Keratinocyte (primary cell): Measurements from ENCODE around the gene B3GNT8. TPM values are rescaled to one million over a fixed set of nuclear protein-coding genes. Genes with fewer than 3 reads are reported as not detected.

ENCODE experiments used
- DNase-seq: peaks from one replicate; pipeline ENCODE4 v3.0.0-alpha.2; 2011; ENCODE audit warnings: low read depth, missing footprints, low spot score
- FAIRE-seq: peaks from 2 replicates; lab custom pipeline; 2011; peaks lifted over from hg19 to GRCh38; lab: Jason Lieb, UNC
- H2AFZ ChIP-seq: 2 replicates; pipeline ENCODE4 v1.6.0; 2012; ENCODE audit warnings: low read length, control low read depth, inconsistent platforms; ENCODE audit not compliant: control insufficient read depth
- H3K27ac ChIP-seq: 2 replicates; pipeline ENCODE4 v1.5.1; 2011; ENCODE audit warnings: low read length; ENCODE audit not compliant: control insufficient read depth, insufficient read depth
- H3K27me3 ChIP-seq: 3 replicates; pipeline ENCODE4 v1.6.0; 2011; ENCODE audit warnings: low read length; ENCODE audit not compliant: control insufficient read depth, insufficient read depth; ENCODE audit errors: extremely low read depth
- H3K36me3 ChIP-seq, 2 experiments: 2 replicates in 1 of 2; 3 replicates in 1 of 2; pipeline ENCODE4 v1.5.1; 2011; ENCODE audit warnings: low read length in 2 of 2, mild to moderate bottlenecking in 1 of 2; ENCODE audit not compliant: control insufficient read depth in 2 of 2, insufficient read depth in 2 of 2; ENCODE audit errors: extremely low read depth in 1 of 2
- H3K4me1 ChIP-seq: 3 replicates; pipeline ENCODE4 v1.5.1; 2011; ENCODE audit warnings: low read length; ENCODE audit not compliant: control insufficient read depth, insufficient read depth; ENCODE audit errors: extremely low read depth
- H3K4me2 ChIP-seq: 3 replicates; pipeline ENCODE4 v1.6.0; 2011; ENCODE audit warnings: low read depth, low read length; ENCODE audit not compliant: control insufficient read depth, insufficient read depth; ENCODE audit errors: extremely low read depth
- H3K4me3 ChIP-seq, 3 experiments: fragments of 200-600 bp in 1 of 3; sonication (generic) in 1 of 3; 2 replicates in 2 of 3; 3 replicates in 1 of 3; pipeline ENCODE4 v1.5.1; 2011 to 2016; ENCODE audit warnings: low read length in 3 of 3, mild to moderate bottlenecking in 3 of 3, control low read depth in 2 of 3, inconsistent platforms in 1 of 3, low read depth in 1 of 3, mixed read lengths in 1 of 3, mixed run types in 1 of 3, moderate library complexity in 1 of 3; ENCODE audit not compliant: control insufficient read depth in 2 of 3, insufficient read depth in 2 of 3; ENCODE audit errors: extremely low read depth in 1 of 3
- H3K79me2 ChIP-seq: 2 replicates; pipeline ENCODE4 v1.6.0; 2012; ENCODE audit warnings: low read length; ENCODE audit not compliant: control insufficient read depth, insufficient read depth
- H3K9ac ChIP-seq: 3 replicates; pipeline ENCODE4 v1.6.0; 2011; ENCODE audit warnings: low read length; ENCODE audit not compliant: control insufficient read depth, insufficient read depth; ENCODE audit errors: extremely low read depth
- H3K9me1 ChIP-seq: 3 replicates; pipeline ENCODE4 v1.6.0; 2011; ENCODE audit warnings: low read length; ENCODE audit not compliant: control insufficient read depth, insufficient read depth; ENCODE audit errors: extremely low read depth
- H3K9me3 ChIP-seq: 2 replicates; pipeline ENCODE4 v1.5.1; 2012; ENCODE audit warnings: low read depth, low read length; ENCODE audit not compliant: control insufficient read depth
- H4K20me1 ChIP-seq: 3 replicates; pipeline ENCODE4 v1.6.0; 2011; ENCODE audit warnings: low read length; ENCODE audit not compliant: control insufficient read depth, insufficient read depth; ENCODE audit errors: extremely low read depth
- EZH2 ChIP-seq: IDR thresholded peaks from one replicate; pipeline ENCODE4 v1.6.1; 2012; ENCODE audit warnings: inconsistent platforms, mild to moderate bottlenecking, low read length, moderate library complexity
- dilution Hi-C: fragments of 300-500 bp; cut with MboI; formaldehyde crosslinking; loops from one replicate; pipeline ENCODE4 v1.7.0; 2020; ENCODE audit warnings: low sequenced_read_pairs; ENCODE audit not compliant: extremely low pct_ligation_motif_present
- polyA plus RNA-seq, 5 experiments: library from polyadenylated mRNA; depleted of rRNA in 3 of 5; stranded (reverse) in 3 of 5; stranded (forward) in 1 of 5; unstranded in 1 of 5; fragments of >200 nt; gene quantifications; 1 replicate in 1 of 5; 2 replicates in 3 of 5; 3 replicates in 1 of 5; pipeline versions ENCODE4 v1.2.1 to v1.2.3, GENCODE V29; 2011 to 2012; ENCODE audit warnings: missing spikeins in 2 of 5, low read depth in 1 of 5, low replicate concordance in 1 of 5
- TF ChIP-seq, protein P1 (sequence below), 3 experiments: IDR thresholded peaks in 1 of 3; conservative IDR thresholded peaks in 1 of 3; optimal IDR thresholded peaks in 1 of 3; 2 replicates in 2 of 3; 3 replicates in 1 of 3; pipeline versions ENCODE3 to v1.5.1; 2011; ENCODE audit warnings: low read length in 3 of 3, mild to moderate bottlenecking in 3 of 3, moderate library complexity in 2 of 3, control low read depth in 1 of 3, inconsistent platforms in 1 of 3; ENCODE audit not compliant: insufficient read depth in 2 of 3; ENCODE audit errors: extremely low read depth in 1 of 3

The B3GNT8 gene
- polyA plus RNA-seq, 1 donor (not counting 4 experiments of a cell fraction or from before 2014, with no cell fraction given) = 0.97 TPM

GRCh38 chr19:41411100-41411967 lies 15.8 kb downstream of the B3GNT8 start:
- H3K9me1 ChIP-seq = no peaks in the 10 kb centered on the region
- no peaks in the 10 kb centered on the region for H4K20me1 ChIP-seq
- no peaks in the 10 kb centered on the region for H3K9me3 ChIP-seq
- H3K9ac ChIP-seq = no peak overlapping the region
- peaks cover 5% of the 10 kb centered on the region for H3K4me1 ChIP-seq
- TF ChIP-seq EZH2 = no peak
- TF ChIP-seq, protein P1, sequence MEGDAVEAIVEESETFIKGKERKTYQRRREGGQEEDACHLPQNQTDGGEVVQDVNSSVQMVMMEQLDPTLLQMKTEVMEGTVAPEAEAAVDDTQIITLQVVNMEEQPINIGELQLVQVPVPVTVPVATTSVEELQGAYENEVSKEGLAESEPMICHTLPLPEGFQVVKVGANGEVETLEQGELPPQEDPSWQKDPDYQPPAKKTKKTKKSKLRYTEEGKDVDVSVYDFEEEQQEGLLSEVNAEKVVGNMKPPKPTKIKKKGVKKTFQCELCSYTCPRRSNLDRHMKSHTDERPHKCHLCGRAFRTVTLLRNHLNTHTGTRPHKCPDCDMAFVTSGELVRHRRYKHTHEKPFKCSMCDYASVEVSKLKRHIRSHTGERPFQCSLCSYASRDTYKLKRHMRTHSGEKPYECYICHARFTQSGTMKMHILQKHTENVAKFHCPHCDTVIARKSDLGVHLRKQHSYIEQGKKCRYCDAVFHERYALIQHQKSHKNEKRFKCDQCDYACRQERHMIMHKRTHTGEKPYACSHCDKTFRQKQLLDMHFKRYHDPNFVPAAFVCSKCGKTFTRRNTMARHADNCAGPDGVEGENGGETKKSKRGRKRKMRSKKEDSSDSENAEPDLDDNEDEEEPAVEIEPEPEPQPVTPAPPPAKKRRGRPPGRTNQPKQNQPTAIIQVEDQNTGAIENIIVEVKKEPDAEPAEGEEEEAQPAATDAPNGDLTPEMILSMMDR (optimal IDR thresholded peaks at IDR 0.05 in 1 of 3, IDR thresholded peaks at IDR 0.05 in 1 of 3, conservative IDR thresholded peaks at IDR 0.05 in 1 of 3; ENCODE audit: extremely low read depth in 1 of 3, insufficient read depth in 2 of 3, low read length in 3 of 3) = no peak
- H3K79me2 ChIP-seq = no peaks in the 10 kb centered on the region
- H3K4me2 ChIP-seq = no peak overlapping the region
- FAIRE-seq (no peak), DNase-seq (no peak)
- no peak overlapping the region for H2AFZ ChIP-seq
- H3K36me3 ChIP-seq = peaks cover 0 to 5% of the 10 kb centered on the region in 2 experiments
- no peak overlapping the region for H3K27ac ChIP-seq
- no peaks in the 10 kb centered on the region for H3K27me3 ChIP-seq
- dilution Hi-C loops = no loop called here
- no peak overlapping the region for H3K4me3 ChIP-seq

DNA sequence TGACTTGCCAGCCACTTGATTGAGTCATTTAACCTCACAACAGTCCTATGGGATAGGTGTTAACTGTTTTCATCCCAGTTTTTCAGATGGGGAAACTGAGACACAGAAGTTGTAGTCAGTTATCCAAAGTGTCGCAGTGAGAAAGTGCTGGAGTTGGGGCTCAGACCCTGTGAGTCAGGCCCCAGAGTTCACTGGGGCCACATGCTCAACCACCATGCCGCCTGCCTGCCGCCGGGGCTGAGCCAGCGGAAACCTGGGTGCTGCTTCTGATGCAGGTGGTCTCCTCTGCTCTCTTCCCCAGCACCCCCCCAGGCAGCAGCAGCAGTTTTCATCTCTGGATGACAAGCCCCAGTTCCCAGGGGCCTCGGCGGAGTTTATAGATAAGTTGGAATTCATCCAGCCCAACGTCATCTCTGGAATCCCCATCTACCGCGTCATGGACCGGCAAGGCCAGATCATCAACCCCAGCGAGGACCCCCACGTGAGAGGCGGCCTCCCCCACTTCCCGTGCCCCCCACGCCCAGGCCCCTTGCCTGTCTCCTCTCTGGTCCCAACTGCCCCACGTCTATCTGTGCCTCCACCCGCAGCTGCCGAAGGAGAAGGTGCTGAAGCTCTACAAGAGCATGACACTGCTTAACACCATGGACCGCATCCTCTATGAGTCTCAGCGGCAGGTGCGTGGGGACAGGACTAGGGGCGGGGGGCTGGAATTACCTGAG lies 16.7 kb downstream of the B3GNT8 start:
- dilution Hi-C loops = no loop called here
- TF ChIP-seq EZH2 = no peak
- TF ChIP-seq, protein P1 (optimal IDR thresholded peaks at IDR 0.05 in 1 of 3, IDR thresholded peaks at IDR 0.05 in 1 of 3, conservative IDR thresholded peaks at IDR 0.05 in 1 of 3; ENCODE audit: extremely low read depth in 1 of 3, insufficient read depth in 2 of 3, low read length in 3 of 3) = no peak
- DNase-seq = no peak
- Histone ChIP-seq H3K4me2 (no peak overlapping the region), H3K9me1 (no peaks in the 10 kb centered on the region), H3K27me3 (no peaks in the 10 kb centered on the region), H2AFZ (no peak overlapping the region), H4K20me1 (no peaks in the 10 kb centered on the region), H3K36me3 (peaks cover 0 to 5% of the 10 kb centered on the region in 2 experiments), H3K4me1 (peaks cover 5% of the 10 kb centered on the region), H3K4me3 (no peak overlapping the region), H3K79me2 (no peaks in the 10 kb centered on the region), H3K9me3 (no peaks in the 10 kb centered on the region), H3K27ac (no peak overlapping the region), H3K9ac (no peak overlapping the region)
- FAIRE-seq = no peak
